ENCODE data around the gene KRTAP5-2.

DNA sequence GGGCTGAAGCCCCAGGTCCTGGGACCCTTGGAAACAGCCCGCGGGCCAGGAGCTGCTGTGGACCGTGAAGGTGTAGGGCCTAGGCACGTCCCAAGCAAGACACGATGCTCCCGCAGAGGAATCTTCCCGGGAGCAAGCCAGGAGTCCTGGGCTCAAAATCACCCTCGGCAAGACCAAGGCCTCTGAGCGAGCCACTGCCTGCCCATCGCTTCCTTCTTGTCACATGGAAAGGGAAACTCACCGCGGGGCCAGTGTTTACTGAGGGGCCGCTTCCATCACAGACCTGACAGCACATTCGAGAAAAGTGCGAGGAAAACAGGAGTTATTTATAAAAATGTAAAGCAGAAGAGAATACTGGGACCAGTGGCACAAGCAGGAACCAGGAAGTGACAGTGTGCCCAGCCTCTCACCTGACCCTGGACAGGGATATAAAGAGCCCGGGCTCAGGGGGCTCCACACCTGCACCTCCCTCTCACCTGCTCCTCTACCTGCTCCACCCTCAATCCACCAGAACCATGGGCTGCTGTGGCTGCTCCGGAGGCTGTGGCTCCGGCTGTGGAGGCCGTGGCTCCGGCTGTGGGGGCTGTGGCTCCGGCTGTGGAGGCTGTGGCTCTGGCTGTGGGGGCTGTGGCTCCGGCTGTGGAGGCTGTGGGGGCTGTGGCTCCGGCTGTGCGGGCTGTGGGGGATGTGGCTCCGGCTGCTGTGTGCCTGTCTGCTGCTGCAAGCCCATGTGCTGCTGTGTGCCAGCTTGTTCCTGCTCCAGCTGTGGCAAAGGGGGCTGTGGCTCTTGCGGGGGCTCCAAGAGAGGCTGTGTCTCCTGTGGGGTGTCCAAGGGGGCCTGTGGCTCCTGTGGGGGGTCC, 31.5 kb upstream of the KRTAP5-2 start, which contains the start of gene KRTAP5-5:
- no peak for TF ChIP-seq EZH2 (IDR thresholded peaks at IDR 0.05; ENCODE audit: low read depth)
- TF ChIP-seq, protein P1, sequence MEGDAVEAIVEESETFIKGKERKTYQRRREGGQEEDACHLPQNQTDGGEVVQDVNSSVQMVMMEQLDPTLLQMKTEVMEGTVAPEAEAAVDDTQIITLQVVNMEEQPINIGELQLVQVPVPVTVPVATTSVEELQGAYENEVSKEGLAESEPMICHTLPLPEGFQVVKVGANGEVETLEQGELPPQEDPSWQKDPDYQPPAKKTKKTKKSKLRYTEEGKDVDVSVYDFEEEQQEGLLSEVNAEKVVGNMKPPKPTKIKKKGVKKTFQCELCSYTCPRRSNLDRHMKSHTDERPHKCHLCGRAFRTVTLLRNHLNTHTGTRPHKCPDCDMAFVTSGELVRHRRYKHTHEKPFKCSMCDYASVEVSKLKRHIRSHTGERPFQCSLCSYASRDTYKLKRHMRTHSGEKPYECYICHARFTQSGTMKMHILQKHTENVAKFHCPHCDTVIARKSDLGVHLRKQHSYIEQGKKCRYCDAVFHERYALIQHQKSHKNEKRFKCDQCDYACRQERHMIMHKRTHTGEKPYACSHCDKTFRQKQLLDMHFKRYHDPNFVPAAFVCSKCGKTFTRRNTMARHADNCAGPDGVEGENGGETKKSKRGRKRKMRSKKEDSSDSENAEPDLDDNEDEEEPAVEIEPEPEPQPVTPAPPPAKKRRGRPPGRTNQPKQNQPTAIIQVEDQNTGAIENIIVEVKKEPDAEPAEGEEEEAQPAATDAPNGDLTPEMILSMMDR (conservative IDR thresholded peaks at IDR 0.05), result no peak

All from PC-9 (cell line).